Measurements from ENCODE around the gene NKX2-8. TPM values are rescaled to one million over a fixed set of nuclear protein-coding genes. Genes with fewer than 3 reads are reported as not detected.

The NKX2-8 gene
- polyA plus RNA-seq, 3 donors, result not detected

GRCh38 chr14:36617824-36618223, 35.4 kb upstream of the NKX2-8 start:
- no peak overlapping the region for H3K4me2 ChIP-seq (replicated peaks; ENCODE audit: extremely low read depth, low read length, poor library complexity, severe bottlenecking)
- H3K27me3 ChIP-seq (ENCODE audit: control insufficient read depth in 2 of 2, insufficient read depth in 2 of 2, low read length in 2 of 2), result no peaks in the 10 kb centered on the region
- Mint-ChIP-seq H3K27me3 (ENCODE audit: low read depth in 3 of 3) (peaks cover 2 to 4% (median 3%) of the 10 kb centered on the region in 3 donors), H3K27ac (no peak overlapping the region), H3K36me3 (no peaks in the 10 kb centered on the region), H3K4me3 (no peak overlapping the region), H3K4me1 (no peaks in the 10 kb centered on the region), H3K9me3 (peaks cover 0 to 11% (median 3%) of the 10 kb centered on the region in 7 donors)
- H3K36me3 ChIP-seq (replicated peaks in 1 of 2; ENCODE audit: control insufficient read depth in 1 of 2, insufficient read depth in 2 of 2, low read length in 2 of 2), result no peaks in the 10 kb centered on the region
- H3K27ac ChIP-seq (ENCODE audit: low read depth in 1 of 2, low read length in 2 of 2), result no peak overlapping the region
- WGBS (ENCODE audit: insufficient coverage), result 63% methylated on average over 4 of the region's 5 CpGs
- no peak for DNase-seq
- no peaks in the 10 kb centered on the region for H3K4me1 ChIP-seq (ENCODE audit: control insufficient read depth in 1 of 2, insufficient read depth in 2 of 2, low read length in 2 of 2)
- H4K20me1 ChIP-seq (ENCODE audit: insufficient read depth, low read length), result no peaks in the 10 kb centered on the region
- H3K4me3 ChIP-seq (replicated peaks in 1 of 3; ENCODE audit: low read depth in 2 of 3, low read length in 3 of 3), result no peak overlapping the region
- H3K9ac ChIP-seq (ENCODE audit: insufficient read depth, low read length, poor library complexity, severe bottlenecking), result no peak overlapping the region
- H3K9me3 ChIP-seq (replicated peaks in 1 of 2; ENCODE audit: control insufficient read depth in 1 of 2, insufficient read depth in 1 of 2, low read length in 2 of 2), result no peaks in the 10 kb centered on the region
- intact Hi-C loops (cut with micrococcal nuclease), result no loop called here
- no peak overlapping the region for H2AFZ ChIP-seq (ENCODE audit: insufficient read depth, low read depth, low read length, poor library complexity, severe bottlenecking)
- TF ChIP-seq, protein P1, sequence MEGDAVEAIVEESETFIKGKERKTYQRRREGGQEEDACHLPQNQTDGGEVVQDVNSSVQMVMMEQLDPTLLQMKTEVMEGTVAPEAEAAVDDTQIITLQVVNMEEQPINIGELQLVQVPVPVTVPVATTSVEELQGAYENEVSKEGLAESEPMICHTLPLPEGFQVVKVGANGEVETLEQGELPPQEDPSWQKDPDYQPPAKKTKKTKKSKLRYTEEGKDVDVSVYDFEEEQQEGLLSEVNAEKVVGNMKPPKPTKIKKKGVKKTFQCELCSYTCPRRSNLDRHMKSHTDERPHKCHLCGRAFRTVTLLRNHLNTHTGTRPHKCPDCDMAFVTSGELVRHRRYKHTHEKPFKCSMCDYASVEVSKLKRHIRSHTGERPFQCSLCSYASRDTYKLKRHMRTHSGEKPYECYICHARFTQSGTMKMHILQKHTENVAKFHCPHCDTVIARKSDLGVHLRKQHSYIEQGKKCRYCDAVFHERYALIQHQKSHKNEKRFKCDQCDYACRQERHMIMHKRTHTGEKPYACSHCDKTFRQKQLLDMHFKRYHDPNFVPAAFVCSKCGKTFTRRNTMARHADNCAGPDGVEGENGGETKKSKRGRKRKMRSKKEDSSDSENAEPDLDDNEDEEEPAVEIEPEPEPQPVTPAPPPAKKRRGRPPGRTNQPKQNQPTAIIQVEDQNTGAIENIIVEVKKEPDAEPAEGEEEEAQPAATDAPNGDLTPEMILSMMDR (IDR thresholded peaks at IDR 0.05), result no peak
- no peaks in the 10 kb centered on the region for H3K79me2 ChIP-seq (ENCODE audit: insufficient read depth, low read length)

DNA sequence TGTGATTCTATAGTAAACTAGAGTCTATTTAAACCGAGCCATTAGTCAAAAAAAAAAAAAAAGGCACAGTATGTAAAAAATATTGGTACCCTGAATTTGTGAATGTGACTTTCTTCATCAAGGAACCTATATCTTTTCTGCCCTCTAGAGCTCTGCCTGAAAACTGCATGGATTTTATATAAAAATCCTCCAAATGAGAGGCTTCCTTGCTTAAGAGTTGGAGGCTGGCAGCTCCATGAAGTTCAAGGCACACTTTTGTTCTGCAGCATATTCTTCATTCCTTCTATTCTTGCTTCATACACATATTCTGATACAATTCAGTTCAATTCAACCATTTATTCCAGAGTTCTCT, 23.1 kb upstream of the NKX2-8 start:
- no CpG with 5 or more reads among the region's 1 CpG for WGBS (ENCODE audit: insufficient coverage)
- intact Hi-C loops (cut with micrococcal nuclease), result no loop called here
- no peak overlapping the region for H3K27ac Mint-ChIP-seq
- no peak for DNase-seq
- no peak overlapping the region for H3K4me3 Mint-ChIP-seq
- H3K36me3 ChIP-seq (replicated peaks in 1 of 2; ENCODE audit: control insufficient read depth in 1 of 2, insufficient read depth in 2 of 2, low read length in 2 of 2), result no peaks in the 10 kb centered on the region
- H3K9me3 ChIP-seq (replicated peaks in 1 of 2; ENCODE audit: control insufficient read depth in 1 of 2, insufficient read depth in 1 of 2, low read length in 2 of 2), result no peaks in the 10 kb centered on the region
- no peak overlapping the region for H2AFZ ChIP-seq (ENCODE audit: insufficient read depth, low read depth, low read length, poor library complexity, severe bottlenecking)
- TF ChIP-seq, protein P1 (IDR thresholded peaks at IDR 0.05), result no peak
- no peaks in the 10 kb centered on the region for H3K79me2 ChIP-seq (ENCODE audit: insufficient read depth, low read length)
- no peak overlapping the region for H3K4me3 ChIP-seq (replicated peaks in 1 of 3; ENCODE audit: low read depth in 2 of 3, low read length in 3 of 3)
- no peaks in the 10 kb centered on the region for H3K4me1 ChIP-seq (ENCODE audit: control insufficient read depth in 1 of 2, insufficient read depth in 2 of 2, low read length in 2 of 2)
- H3K4me2 ChIP-seq (replicated peaks; ENCODE audit: extremely low read depth, low read length, poor library complexity, severe bottlenecking), result no peak overlapping the region
- H3K4me1 Mint-ChIP-seq, result no peaks in the 10 kb centered on the region
- peaks cover under 1 to 13% (median 8%) of the 10 kb centered on the region in 3 donors for H3K27me3 Mint-ChIP-seq (ENCODE audit: low read depth in 3 of 3)
- no peaks in the 10 kb centered on the region for H4K20me1 ChIP-seq (ENCODE audit: insufficient read depth, low read length)
- peaks cover 0 to 3% (median 0%) of the 10 kb centered on the region in 7 donors for H3K9me3 Mint-ChIP-seq
- no peaks in the 10 kb centered on the region for H3K27me3 ChIP-seq (ENCODE audit: control insufficient read depth in 2 of 2, insufficient read depth in 2 of 2, low read length in 2 of 2)
- H3K36me3 Mint-ChIP-seq, result no peaks in the 10 kb centered on the region
- H3K27ac ChIP-seq (ENCODE audit: low read depth in 1 of 2, low read length in 2 of 2), result no peak overlapping the region
- no peak overlapping the region for H3K9ac ChIP-seq (ENCODE audit: insufficient read depth, low read length, poor library complexity, severe bottlenecking)
